AG09309 (cell line): ENCODE results near the gene NLGN1.
"Not testable (repeated sequence)": the region's sequence is repeated elsewhere in the genome, so short reads cannot be mapped to it uniquely, and the experiment has no call there.

Experiments
- DNase-seq: peaks from one replicate; pipeline ENCODE4 v3.0.0-alpha.2; 2010; ENCODE audit warnings: low read depth
- H3K4me3 ChIP-seq: 2 replicates; pipeline ENCODE4 v1.5.1; 2011; ENCODE audit warnings: mild to moderate bottlenecking, low read depth, low read length, moderate library complexity; ENCODE audit not compliant: control insufficient read depth
- TF ChIP-seq, protein P1 (sequence below): IDR thresholded peaks from 2 replicates; pipeline ENCODE4 v1.5.1; 2011; ENCODE audit warnings: mild to moderate bottlenecking, low read depth, low read length, inconsistent platforms; ENCODE audit not compliant: insufficient read depth, control insufficient read depth; ENCODE audit errors: missing control alignments

Gene NLGN1

DNA sequence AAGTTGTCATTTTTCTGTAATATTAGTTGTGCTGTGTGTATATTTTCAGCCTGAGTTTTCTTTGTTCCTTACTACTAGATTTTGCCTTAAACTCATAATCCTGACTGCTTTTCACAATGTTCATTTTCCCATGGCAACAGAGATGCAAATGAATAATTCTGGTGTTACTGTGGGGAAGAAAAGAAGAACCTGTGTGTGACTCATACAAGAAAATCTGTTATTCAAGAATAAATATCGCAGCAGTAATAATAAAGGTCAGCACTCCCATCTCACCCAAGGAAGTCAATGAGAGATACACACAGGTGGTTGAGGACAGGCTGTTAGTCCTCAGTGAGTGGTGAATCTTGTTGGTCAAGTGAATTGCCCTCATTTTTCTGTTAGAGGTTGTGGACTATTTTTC lies 805.0 kb downstream of the NLGN1 start:
- H3K4me3 ChIP-seq, result no peak overlapping the region
- peak; percentile 17 for DNase-seq
- TF ChIP-seq, protein P1, sequence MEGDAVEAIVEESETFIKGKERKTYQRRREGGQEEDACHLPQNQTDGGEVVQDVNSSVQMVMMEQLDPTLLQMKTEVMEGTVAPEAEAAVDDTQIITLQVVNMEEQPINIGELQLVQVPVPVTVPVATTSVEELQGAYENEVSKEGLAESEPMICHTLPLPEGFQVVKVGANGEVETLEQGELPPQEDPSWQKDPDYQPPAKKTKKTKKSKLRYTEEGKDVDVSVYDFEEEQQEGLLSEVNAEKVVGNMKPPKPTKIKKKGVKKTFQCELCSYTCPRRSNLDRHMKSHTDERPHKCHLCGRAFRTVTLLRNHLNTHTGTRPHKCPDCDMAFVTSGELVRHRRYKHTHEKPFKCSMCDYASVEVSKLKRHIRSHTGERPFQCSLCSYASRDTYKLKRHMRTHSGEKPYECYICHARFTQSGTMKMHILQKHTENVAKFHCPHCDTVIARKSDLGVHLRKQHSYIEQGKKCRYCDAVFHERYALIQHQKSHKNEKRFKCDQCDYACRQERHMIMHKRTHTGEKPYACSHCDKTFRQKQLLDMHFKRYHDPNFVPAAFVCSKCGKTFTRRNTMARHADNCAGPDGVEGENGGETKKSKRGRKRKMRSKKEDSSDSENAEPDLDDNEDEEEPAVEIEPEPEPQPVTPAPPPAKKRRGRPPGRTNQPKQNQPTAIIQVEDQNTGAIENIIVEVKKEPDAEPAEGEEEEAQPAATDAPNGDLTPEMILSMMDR, result no peak

DNA sequence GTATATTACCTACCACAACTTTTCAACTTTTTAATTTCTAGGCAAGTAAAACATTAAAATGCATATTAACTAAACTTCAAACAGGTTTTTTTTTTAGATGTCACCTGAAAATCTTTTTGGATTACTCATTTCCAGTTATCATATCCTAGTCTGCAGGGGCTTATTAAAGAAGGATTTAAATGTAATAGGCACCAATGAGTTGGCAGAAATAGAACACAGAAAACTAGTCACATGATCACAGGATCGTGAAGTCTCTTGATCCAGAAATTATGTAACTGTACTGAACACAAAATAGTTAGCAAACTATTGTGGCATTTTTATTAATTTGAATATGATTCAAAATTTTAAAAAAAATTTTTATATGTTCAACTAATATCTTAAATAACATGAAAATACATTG lies 807.2 kb downstream of the NLGN1 start:
- DNase-seq, result no peak
- TF ChIP-seq, protein P1, result no peak

DNA sequence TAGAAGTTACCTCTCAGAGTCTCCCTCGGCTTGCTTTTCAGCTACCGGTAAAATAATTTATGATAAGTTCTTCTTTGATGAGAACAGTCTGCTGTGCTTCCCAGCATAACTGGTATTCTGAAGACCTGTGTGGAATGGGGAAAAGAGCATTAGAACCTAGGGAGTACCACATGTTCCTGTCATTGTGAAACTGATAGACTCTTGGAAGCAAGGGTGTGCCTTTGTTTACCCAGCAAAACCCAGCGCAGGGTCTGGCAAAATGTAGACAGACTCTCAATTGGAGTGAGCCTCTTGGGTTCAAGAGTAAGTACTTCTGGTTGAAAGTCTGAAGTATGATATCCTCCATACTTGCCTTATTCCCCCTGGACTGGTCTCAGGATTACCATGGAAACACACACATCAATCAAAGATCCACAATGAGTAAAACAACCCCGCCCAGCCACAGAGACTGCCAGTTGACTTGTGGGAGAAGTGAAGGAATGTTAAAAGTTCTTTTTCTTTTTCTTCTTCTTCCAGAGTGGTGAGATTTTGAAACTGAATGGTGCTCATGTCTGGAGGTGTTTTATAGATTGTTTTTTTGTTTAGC lies 809.2 kb downstream of the NLGN1 start:
- no peak overlapping the region for H3K4me3 ChIP-seq
- TF ChIP-seq, protein P1, result no peak
- DNase-seq, result no peak

More for the DNA sequence above, 807.2 kb downstream of the NLGN1 start:
- no peak overlapping the region for H3K4me3 ChIP-seq

GRCh38 chr3:174208161-174208560 lies 810.6 kb downstream of the NLGN1 start:
- TF ChIP-seq, protein P1, result no peak
- DNase-seq, result no peak
- no peak overlapping the region for H3K4me3 ChIP-seq

- DNase-seq, H3K4me3 ChIP-seq: not testable (repeated sequence)
Measured at GRCh38 chr3:174211896-174212295, 814.4 kb downstream of the NLGN1 start.

GRCh38 chr3:174215456-174215855 lies 817.9 kb downstream of the NLGN1 start:
- DNase-seq, result peak; percentile 20
- TF ChIP-seq, protein P1, result no peak
- no peak overlapping the region for H3K4me3 ChIP-seq

DNA sequence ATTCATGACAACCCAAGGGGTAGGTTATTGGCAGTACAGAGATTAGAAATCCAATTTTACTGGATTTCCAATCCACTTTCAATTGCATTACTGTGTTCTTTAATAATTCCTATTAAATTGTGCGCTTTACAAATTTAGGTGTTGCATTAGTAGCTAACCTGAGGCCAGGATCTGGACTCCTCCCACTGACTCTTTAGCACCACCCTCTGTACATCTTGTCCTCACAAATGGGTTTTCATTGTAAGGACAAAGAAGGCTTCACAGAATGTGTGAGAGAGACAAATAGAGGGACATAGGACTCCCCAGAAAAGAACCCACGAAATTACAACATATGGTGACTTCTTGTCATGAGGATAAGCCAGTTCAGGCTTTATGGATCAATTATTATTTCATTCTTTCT lies 818.5 kb downstream of the NLGN1 start:
- H3K4me3 ChIP-seq, result no peak overlapping the region
- no peak for DNase-seq
- TF ChIP-seq, protein P1, result no peak
